ENCODE data around the gene EIF2S3B.

DNA sequence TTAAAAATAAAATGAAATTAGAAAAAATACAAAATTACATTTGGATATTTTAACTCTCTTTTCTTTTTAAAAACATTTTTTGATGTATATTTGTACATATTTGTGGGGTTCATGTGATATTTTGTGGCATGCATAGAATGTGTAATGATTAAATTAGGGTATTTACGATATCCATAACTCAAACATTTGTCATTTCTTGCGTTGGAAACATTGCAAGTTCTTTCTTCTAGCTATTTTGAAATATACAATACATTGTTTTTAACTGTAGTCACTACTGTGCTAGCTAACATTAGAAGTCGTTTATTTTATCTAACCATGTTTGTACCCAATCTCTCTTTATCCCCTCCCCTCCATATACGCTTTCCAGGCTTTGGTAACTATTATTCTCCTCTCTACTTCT, 13.9 kb upstream of the EIF2S3B start:
- no peak for TF ChIP-seq EZH2 (IDR thresholded peaks at IDR 0.05)
- TF ChIP-seq FOXP2 (optimal IDR thresholded peaks at IDR 0.05; ENCODE audit: control extremely low read depth, extremely low read length, insufficient read depth) = no peak
- no peak for TF ChIP-seq POLR2AphosphoS5 (IDR thresholded peaks at IDR 0.05; ENCODE audit: borderline replicate concordance, low read depth, low read length)

Measured in SK-N-MC (cell line).